Loucy (cell line): ENCODE results near the gene PFKFB3.

Experiments
- H2AFZ ChIP-seq: fragments of 200-600 bp; sonication (generic); 2 replicates; pipeline ENCODE4 v1.6.0; 2016; ENCODE audit warnings: antibody characterized with exemption, mild to moderate bottlenecking, low read length, moderate library complexity
- H3F3A ChIP-seq: fragments of 200-600 bp; 2 replicates; pipeline ENCODE4 v1.6.0; 2016; ENCODE audit warnings: antibody characterized with exemption, low read depth, mild to moderate bottlenecking
- H3K27me3 ChIP-seq: fragments of 200-600 bp; sonication (generic); 2 replicates; pipeline ENCODE4 v1.6.1; 2014; ENCODE audit warnings: low read length, mild to moderate bottlenecking; ENCODE audit not compliant: insufficient read depth, poor library complexity, severe bottlenecking
- H3K36me3 ChIP-seq: fragments of 200-600 bp; sonication (generic); 2 replicates; pipeline ENCODE4 v1.6.1; 2016; ENCODE audit warnings: low read length; ENCODE audit not compliant: insufficient read depth
- H3K4me1 ChIP-seq: fragments of 200-600 bp; sonication (generic); 2 replicates; pipeline ENCODE4 v1.5.1; 2014; ENCODE audit warnings: low read length, mild to moderate bottlenecking; ENCODE audit not compliant: insufficient read depth, poor library complexity, severe bottlenecking
- H3K4me2 ChIP-seq: fragments of 200-600 bp; sonication (generic); 2 replicates; pipeline ENCODE4 v1.6.0; 2014; ENCODE audit warnings: antibody characterized with exemption, low read length, low read depth, mild to moderate bottlenecking; ENCODE audit not compliant: poor library complexity, severe bottlenecking
- H3K4me3 ChIP-seq: fragments of 200-600 bp; sonication (generic); 2 replicates; pipeline ENCODE4 v1.5.1; 2014; ENCODE audit warnings: low read length, mild to moderate bottlenecking, mixed read lengths; ENCODE audit not compliant: poor library complexity, severe bottlenecking
- H3K79me2 ChIP-seq: fragments of 200-600 bp; sonication (generic); 2 replicates; pipeline ENCODE4 v1.6.1; 2014; ENCODE audit warnings: low read length; ENCODE audit not compliant: insufficient read depth
- H3K9ac ChIP-seq: fragments of 200-600 bp; sonication (generic); 2 replicates; pipeline ENCODE4 v1.6.0; 2014; ENCODE audit warnings: mild to moderate bottlenecking, low read depth, low read length, moderate library complexity; ENCODE audit not compliant: poor library complexity, severe bottlenecking
- H3K9me2 ChIP-seq: fragments of 200-600 bp; sonication (generic); replicated peaks from 2 replicates; pipeline ENCODE4 v1.6.1; 2016; ENCODE audit warnings: low read depth, low read length, mixed read lengths
- H3K9me3 ChIP-seq: fragments of 200-600 bp; sonication (generic); 2 replicates; pipeline ENCODE4 v1.6.1; 2014; ENCODE audit warnings: mild to moderate bottlenecking, antibody characterized with exemption, low read length, low read depth; ENCODE audit not compliant: insufficient read depth
- H4K20me1 ChIP-seq: fragments of 200-600 bp; sonication (generic); 2 replicates; pipeline ENCODE4 v1.6.0; 2014; ENCODE audit warnings: antibody characterized with exemption, low read length, mild to moderate bottlenecking; ENCODE audit not compliant: insufficient read depth, poor library complexity, severe bottlenecking
- EZH2phosphoT487 ChIP-seq: fragments of 200-600 bp; IDR thresholded peaks from 2 replicates; pipeline ENCODE4 v1.6.1; 2018; ENCODE audit warnings: antibody characterized with exemption, mild to moderate bottlenecking, moderate library complexity, borderline replicate concordance
- TF ChIP-seq, protein P1 (sequence below): fragments of 200-600 bp; sonication (generic); conservative IDR thresholded peaks from 2 replicates; pipeline ENCODE4 v1.5.1; 2014; ENCODE audit warnings: mild to moderate bottlenecking, antibody characterized with exemption, low read length

The PFKFB3 gene

GRCh38 chr10:6231730-6232129 lies 29.0 kb downstream of the PFKFB3 start:
- Histone ChIP-seq H3K36me3 (peaks cover 92% of the 10 kb centered on the region), H4K20me1 (peaks cover 31% of the 10 kb centered on the region), H2AFZ (no peak overlapping the region), H3K4me2 (no peak overlapping the region), H3K4me3 (no peak overlapping the region), H3K9me2 (no peaks in the 10 kb centered on the region), H3F3A (no peaks in the 10 kb centered on the region), H3K27me3 (no peaks in the 10 kb centered on the region), H3K9ac (no peak overlapping the region), H3K79me2 (peaks cover 20% of the 10 kb centered on the region; the same call in 1 of the 2 replicates), H3K4me1 (no peaks in the 10 kb centered on the region), H3K9me3 (no peaks in the 10 kb centered on the region)
- TF ChIP-seq EZH2phosphoT487, result no peak
- TF ChIP-seq, protein P1, sequence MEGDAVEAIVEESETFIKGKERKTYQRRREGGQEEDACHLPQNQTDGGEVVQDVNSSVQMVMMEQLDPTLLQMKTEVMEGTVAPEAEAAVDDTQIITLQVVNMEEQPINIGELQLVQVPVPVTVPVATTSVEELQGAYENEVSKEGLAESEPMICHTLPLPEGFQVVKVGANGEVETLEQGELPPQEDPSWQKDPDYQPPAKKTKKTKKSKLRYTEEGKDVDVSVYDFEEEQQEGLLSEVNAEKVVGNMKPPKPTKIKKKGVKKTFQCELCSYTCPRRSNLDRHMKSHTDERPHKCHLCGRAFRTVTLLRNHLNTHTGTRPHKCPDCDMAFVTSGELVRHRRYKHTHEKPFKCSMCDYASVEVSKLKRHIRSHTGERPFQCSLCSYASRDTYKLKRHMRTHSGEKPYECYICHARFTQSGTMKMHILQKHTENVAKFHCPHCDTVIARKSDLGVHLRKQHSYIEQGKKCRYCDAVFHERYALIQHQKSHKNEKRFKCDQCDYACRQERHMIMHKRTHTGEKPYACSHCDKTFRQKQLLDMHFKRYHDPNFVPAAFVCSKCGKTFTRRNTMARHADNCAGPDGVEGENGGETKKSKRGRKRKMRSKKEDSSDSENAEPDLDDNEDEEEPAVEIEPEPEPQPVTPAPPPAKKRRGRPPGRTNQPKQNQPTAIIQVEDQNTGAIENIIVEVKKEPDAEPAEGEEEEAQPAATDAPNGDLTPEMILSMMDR, result no peak

DNA sequence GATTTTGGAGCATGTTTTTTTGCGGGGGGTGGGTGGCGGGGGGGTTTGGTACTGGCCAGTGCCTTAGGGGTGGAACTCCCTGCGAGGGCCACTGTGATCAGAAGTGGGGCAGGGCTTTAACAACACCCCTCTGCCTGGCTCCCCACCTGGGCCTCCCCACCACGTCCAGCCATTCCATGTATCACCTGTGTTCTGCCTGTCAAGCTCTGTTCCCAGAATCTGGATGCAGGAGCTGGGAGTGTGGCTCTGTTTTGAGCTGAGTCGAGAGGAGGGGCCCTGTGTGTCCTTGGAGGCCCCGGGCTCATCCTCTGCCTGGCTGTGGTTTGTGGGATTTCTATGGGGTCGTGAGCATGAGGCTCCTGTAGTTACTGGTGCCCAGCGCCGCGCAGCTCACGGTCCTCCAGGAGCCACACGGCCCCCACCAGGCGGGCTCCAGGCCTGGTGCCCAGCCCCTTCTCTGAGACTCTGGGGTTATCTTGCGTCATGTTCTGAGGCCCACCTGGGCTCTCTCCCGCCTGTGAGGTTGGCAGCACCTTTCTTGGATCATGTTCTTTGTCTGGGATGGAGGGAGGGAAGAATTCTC lies 29.6 kb downstream of the PFKFB3 start:
- peaks cover 16% of the 10 kb centered on the region; the same call in 1 of the 2 replicates for H3K79me2 ChIP-seq
- H3K36me3 ChIP-seq, result peaks cover 92% of the 10 kb centered on the region
- TF ChIP-seq, protein P1, result no peak
- TF ChIP-seq EZH2phosphoT487, result no peak
- no peaks in the 10 kb centered on the region for H3K9me2 ChIP-seq
- H4K20me1 ChIP-seq, result peaks cover 31% of the 10 kb centered on the region
- H3K9ac ChIP-seq, result no peak overlapping the region
- no peaks in the 10 kb centered on the region for H3K27me3 ChIP-seq
- H2AFZ ChIP-seq, result no peak overlapping the region
- H3K4me2 ChIP-seq, result no peak overlapping the region
- H3K4me3 ChIP-seq, result no peak overlapping the region
- no peaks in the 10 kb centered on the region for H3F3A ChIP-seq
- H3K4me1 ChIP-seq, result no peaks in the 10 kb centered on the region
- H3K9me3 ChIP-seq, result no peaks in the 10 kb centered on the region

DNA sequence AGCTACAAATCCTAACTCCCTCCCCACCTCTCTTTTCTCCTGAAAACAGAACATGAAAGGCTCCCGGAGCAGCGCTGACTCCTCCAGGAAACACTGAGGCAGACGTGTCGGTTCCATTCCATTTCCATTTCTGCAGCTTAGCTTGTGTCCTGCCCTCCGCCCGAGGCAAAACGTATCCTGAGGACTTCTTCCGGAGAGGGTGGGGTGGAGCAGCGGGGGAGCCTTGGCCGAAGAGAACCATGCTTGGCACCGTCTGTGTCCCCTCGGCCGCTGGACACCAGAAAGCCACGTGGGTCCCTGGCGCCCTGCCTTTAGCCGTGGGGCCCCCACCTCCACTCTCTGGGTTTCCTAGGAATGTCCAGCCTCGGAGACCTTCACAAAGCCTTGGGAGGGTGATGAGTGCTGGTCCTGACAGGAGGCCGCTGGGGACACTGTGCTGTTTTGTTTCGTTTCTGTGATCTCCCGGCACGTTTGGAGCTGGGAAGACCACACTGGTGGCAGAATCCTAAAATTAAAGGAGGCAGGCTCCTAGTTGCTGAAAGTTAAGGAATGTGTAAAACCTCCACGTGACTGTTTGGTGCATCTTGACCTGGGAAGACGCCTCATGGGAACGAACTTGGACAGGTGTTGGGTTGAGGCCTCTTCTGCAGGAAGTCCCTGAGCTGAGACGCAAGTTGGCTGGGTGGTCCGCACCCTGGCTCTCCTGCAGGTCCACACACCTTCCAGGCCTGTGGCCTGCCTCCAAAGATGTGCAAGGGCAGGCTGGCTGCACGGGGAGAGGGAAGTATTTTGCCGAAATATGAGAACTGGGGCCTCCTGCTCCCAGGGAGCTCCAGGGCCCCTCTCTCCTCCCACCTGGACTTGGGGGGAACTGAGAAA lies 30.4 kb downstream of the PFKFB3 start:
- peaks cover 28% of the 10 kb centered on the region for H4K20me1 ChIP-seq
- no peaks in the 10 kb centered on the region for H3K9me2 ChIP-seq
- H3K36me3 ChIP-seq, result peaks cover 84% of the 10 kb centered on the region
- no peak overlapping the region for H2AFZ ChIP-seq
- H3K4me1 ChIP-seq, result no peaks in the 10 kb centered on the region
- no peak overlapping the region for H3K4me2 ChIP-seq
- H3F3A ChIP-seq, result no peaks in the 10 kb centered on the region
- no peak overlapping the region for H3K4me3 ChIP-seq
- no peak for TF ChIP-seq EZH2phosphoT487
- TF ChIP-seq, protein P1, result no peak
- H3K27me3 ChIP-seq, result no peaks in the 10 kb centered on the region
- peaks cover 13% of the 10 kb centered on the region; the same call in 1 of the 2 replicates for H3K79me2 ChIP-seq
- H3K9ac ChIP-seq, result no peak overlapping the region
- no peaks in the 10 kb centered on the region for H3K9me3 ChIP-seq
